DOHH2 (cell line): ENCODE data around the gene SHISA6.

ENCODE experiments used
- H3F3A ChIP-seq: fragments of 200-600 bp; sonication (generic), shearing (Covaris generic); 2 replicates; pipeline ENCODE4 v1.6.0; 2016; ENCODE audit warnings: antibody characterized with exemption, mild to moderate bottlenecking; ENCODE audit not compliant: control insufficient read depth, insufficient read depth
- H3K27ac ChIP-seq: fragments of 200-600 bp; sonication (generic); 2 replicates; pipeline ENCODE4 v1.5.1; 2014; ENCODE audit warnings: low read depth, mild to moderate bottlenecking, low read length, moderate library complexity
- H3K27me3 ChIP-seq: fragments of 200-600 bp; sonication (generic); 2 replicates; pipeline ENCODE4 v1.6.1; 2014; ENCODE audit warnings: mild to moderate bottlenecking, low read length, mixed read lengths; ENCODE audit not compliant: control insufficient read depth
- H3K36me3 ChIP-seq: fragments of 200-600 bp; sonication (generic); 2 replicates; pipeline ENCODE4 v1.6.1; 2014; ENCODE audit warnings: mild to moderate bottlenecking, low read length, moderate library complexity, mixed read lengths; ENCODE audit not compliant: control insufficient read depth
- H3K4me1 ChIP-seq: fragments of 200-600 bp; sonication (generic); 2 replicates; pipeline ENCODE4 v1.6.1; 2014; ENCODE audit warnings: mild to moderate bottlenecking, low read length, mixed read lengths; ENCODE audit not compliant: control insufficient read depth
- H3K4me2 ChIP-seq: fragments of 200-600 bp; sonication (generic); 2 replicates; pipeline ENCODE4 v1.6.0; 2014; ENCODE audit warnings: mild to moderate bottlenecking, low read length, moderate library complexity
- H3K4me3 ChIP-seq: fragments of 200-600 bp; sonication (generic); 2 replicates; pipeline ENCODE4 v1.5.1; 2014; ENCODE audit warnings: mild to moderate bottlenecking, low read length, mixed read lengths
- H3K79me2 ChIP-seq: fragments of 200-600 bp; sonication (generic); 2 replicates; pipeline ENCODE4 v1.6.1; 2014; ENCODE audit warnings: mild to moderate bottlenecking, low read length, mixed read lengths; ENCODE audit not compliant: control insufficient read depth
- H3K9me2 ChIP-seq: fragments of 200-600 bp; sonication (generic); replicated peaks from 2 replicates; pipeline ENCODE4 v1.6.1; 2014; ENCODE audit warnings: mild to moderate bottlenecking, low read length, mixed read lengths; ENCODE audit not compliant: control insufficient read depth
- H3K9me3 ChIP-seq: fragments of 200-600 bp; sonication (generic); 2 replicates; pipeline ENCODE4 v1.6.1; 2014; ENCODE audit warnings: antibody characterized with exemption, low read length, mixed read lengths; ENCODE audit not compliant: control insufficient read depth, insufficient read depth
- H4K20me1 ChIP-seq: fragments of 200-600 bp; sonication (generic); 2 replicates; pipeline ENCODE4 v1.6.0; 2014; ENCODE audit warnings: low read depth, mild to moderate bottlenecking, antibody characterized with exemption, low read length, moderate library complexity; ENCODE audit not compliant: control insufficient read depth, insufficient read depth
- CTCF ChIP-seq: fragments of 200-600 bp; sonication (generic); IDR thresholded peaks from one replicate; pipeline ENCODE4 v1.5.1; 2014; ENCODE audit warnings: antibody characterized with exemption, mild to moderate bottlenecking, low read depth, low read length; ENCODE audit not compliant: poor library complexity, severe bottlenecking
- EZH2phosphoT487 ChIP-seq: fragments of 200-600 bp; sonication (generic); IDR thresholded peaks from 2 replicates; pipeline ENCODE4 v1.6.1; 2017; ENCODE audit warnings: borderline replicate concordance, mild to moderate bottlenecking, antibody characterized with exemption, low read length, moderate library complexity, mixed read lengths

The SHISA6 gene

GRCh38 chr17:11273596-11273995 lies 32.6 kb downstream of the SHISA6 start:
- Histone ChIP-seq H3K27me3 (no peaks in the 10 kb centered on the region), H3K36me3 (no peaks in the 10 kb centered on the region), H3K4me2 (no peak overlapping the region), H3F3A (no peaks in the 10 kb centered on the region), H4K20me1 (no peaks in the 10 kb centered on the region), H3K4me1 (no peaks in the 10 kb centered on the region), H3K9me3 (peaks cover 11% of the 10 kb centered on the region; the same call in 1 of the 2 replicates), H3K9me2 (no peaks in the 10 kb centered on the region), H3K27ac (no peak overlapping the region), H3K79me2 (no peaks in the 10 kb centered on the region), H3K4me3 (no peak overlapping the region)
- no peak for TF ChIP-seq EZH2phosphoT487
- no peak for TF ChIP-seq CTCF

GRCh38 chr17:11274106-11274505 lies 33.1 kb downstream of the SHISA6 start:
- H3K9me3 ChIP-seq = peaks cover 11% of the 10 kb centered on the region; the same call in 1 of the 2 replicates
- no peak overlapping the region for H3K4me3 ChIP-seq
- no peaks in the 10 kb centered on the region for H3K9me2 ChIP-seq
- no peaks in the 10 kb centered on the region for H3K79me2 ChIP-seq
- H3F3A ChIP-seq = no peaks in the 10 kb centered on the region
- H3K36me3 ChIP-seq = no peaks in the 10 kb centered on the region
- no peaks in the 10 kb centered on the region for H4K20me1 ChIP-seq
- H3K27me3 ChIP-seq = no peaks in the 10 kb centered on the region
- no peak overlapping the region for H3K27ac ChIP-seq
- TF ChIP-seq EZH2phosphoT487 (no peak), CTCF (no peak)
- no peak overlapping the region for H3K4me2 ChIP-seq
- H3K4me1 ChIP-seq = no peaks in the 10 kb centered on the region

GRCh38 chr17:11276486-11276885 lies 35.5 kb downstream of the SHISA6 start:
- no peaks in the 10 kb centered on the region for H4K20me1 ChIP-seq
- no peaks in the 10 kb centered on the region for H3F3A ChIP-seq
- H3K9me2 ChIP-seq = no peaks in the 10 kb centered on the region
- no peaks in the 10 kb centered on the region for H3K27me3 ChIP-seq
- H3K9me3 ChIP-seq = peaks cover 14% of the 10 kb centered on the region; the same call in 1 of the 2 replicates
- H3K4me2 ChIP-seq = no peak overlapping the region
- H3K4me3 ChIP-seq = no peak overlapping the region
- H3K27ac ChIP-seq = no peak overlapping the region
- no peak for TF ChIP-seq EZH2phosphoT487
- TF ChIP-seq CTCF = no peak
- no peaks in the 10 kb centered on the region for H3K36me3 ChIP-seq
- no peaks in the 10 kb centered on the region for H3K4me1 ChIP-seq
- no peaks in the 10 kb centered on the region for H3K79me2 ChIP-seq
